ENCODE data around the gene KRTAP2-1. TPM values are rescaled to one million over a fixed set of nuclear protein-coding genes. Genes with fewer than 3 reads are reported as not detected.
A peak's percentile ranks its signal among the peaks of the same experiment; 100 is the strongest.

The KRTAP2-1 gene
- total and polyA plus RNA-seq, 2 of the 13 experiments (the other 11 are each of a cell fraction or from before 2014, with no cell fraction given), result not detected

DNA sequence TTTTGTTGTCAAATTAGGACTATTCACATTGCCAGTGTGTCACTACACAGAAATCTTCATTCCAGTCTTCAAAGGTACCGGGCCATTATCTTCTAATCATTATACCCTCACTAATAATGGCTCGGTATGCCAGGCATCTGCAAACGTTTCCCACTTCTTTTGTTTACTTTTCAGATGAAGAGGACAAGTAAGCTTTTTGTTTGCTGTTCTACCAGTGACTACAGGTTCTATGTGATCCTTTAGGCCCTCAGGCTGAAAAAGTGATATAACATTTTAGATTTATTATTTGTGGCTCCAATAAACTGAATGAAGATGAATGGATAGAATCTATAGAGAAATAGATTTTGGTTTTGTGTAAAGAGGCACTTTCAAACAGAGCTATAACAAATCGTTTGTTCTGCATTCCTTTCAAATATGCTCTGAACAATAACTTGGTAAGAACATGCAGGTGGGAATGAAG, 37.8 kb downstream of the KRTAP2-1 start (continued):
- TF ChIP-seq HNF4A (CRISPR knock-in tag; IDR thresholded peaks at IDR 0.05), result peak; percentile 44
- TF ChIP-seq ZNF430 (CRISPR knock-in tag; IDR thresholded peaks at IDR 0.05), result no peak
- TF ChIP-seq IKZF1 (IDR thresholded peaks at IDR 0.05), result no peak
- no peak for TF ChIP-seq ZNF564 (CRISPR knock-in tag; IDR thresholded peaks at IDR 0.05)
- no peak for TF ChIP-seq AKAP8 (CRISPR knock-in tag; IDR thresholded peaks at IDR 0.05)
- TF ChIP-seq TOPORS (CRISPR knock-in tag; IDR thresholded peaks at IDR 0.05), result no peak
- 0 out of 2 replicates have a peak, but pooled peaks have one; percentile 36 for TF ChIP-seq ZNF652 (CRISPR knock-in tag; IDR thresholded peaks at IDR 0.05; ENCODE audit: borderline replicate concordance, low read depth)
- no peak for TF ChIP-seq MTA1 (CRISPR knock-in tag; IDR thresholded peaks at IDR 0.05; ENCODE audit: borderline replicate concordance)
- no peak for TF ChIP-seq ATRX (CRISPR knock-in tag; IDR thresholded peaks at IDR 0.05; ENCODE audit: borderline replicate concordance)
- TF ChIP-seq UBTF (CRISPR knock-in tag; IDR thresholded peaks at IDR 0.05), result no peak
- peak; percentile 98 for TF ChIP-seq TBX2 (CRISPR knock-in tag; IDR thresholded peaks at IDR 0.05; ENCODE audit: borderline replicate concordance)
- TF ChIP-seq BRCA1 (CRISPR knock-in tag; IDR thresholded peaks at IDR 0.05), result no peak; the same call in 1 of the 2 replicates
- no peak for TF ChIP-seq TBP (CRISPR knock-in tag; IDR thresholded peaks at IDR 0.05)
- TF ChIP-seq, protein P1, sequence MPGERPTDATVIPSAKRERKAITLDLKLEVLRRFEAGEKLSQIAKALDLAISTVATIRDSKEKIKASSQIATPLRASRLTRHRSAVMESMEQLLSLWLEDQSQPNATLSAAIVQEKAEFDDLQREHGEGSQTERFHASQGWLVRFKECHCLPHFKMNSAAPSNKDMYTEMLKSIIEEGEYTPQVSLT (CRISPR knock-in tag; IDR thresholded peaks at IDR 0.05; ENCODE audit: borderline replicate concordance, low read depth), result no peak
- TF ChIP-seq, protein P2, sequence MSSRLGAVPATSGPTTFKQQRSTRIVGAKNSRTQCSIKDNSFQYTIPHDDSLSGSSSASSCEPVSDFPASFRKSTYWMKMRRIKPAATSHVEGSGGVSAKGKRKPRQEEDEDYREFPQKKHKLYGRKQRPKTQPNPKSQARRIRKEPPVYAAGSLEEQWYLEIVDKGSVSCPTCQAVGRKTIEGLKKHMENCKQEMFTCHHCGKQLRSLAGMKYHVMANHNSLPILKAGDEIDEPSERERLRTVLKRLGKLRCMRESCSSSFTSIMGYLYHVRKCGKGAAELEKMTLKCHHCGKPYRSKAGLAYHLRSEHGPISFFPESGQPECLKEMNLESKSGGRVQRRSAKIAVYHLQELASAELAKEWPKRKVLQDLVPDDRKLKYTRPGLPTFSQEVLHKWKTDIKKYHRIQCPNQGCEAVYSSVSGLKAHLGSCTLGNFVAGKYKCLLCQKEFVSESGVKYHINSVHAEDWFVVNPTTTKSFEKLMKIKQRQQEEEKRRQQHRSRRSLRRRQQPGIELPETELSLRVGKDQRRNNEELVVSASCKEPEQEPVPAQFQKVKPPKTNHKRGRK (CRISPR knock-in tag; IDR thresholded peaks at IDR 0.05), result no peak
- TF ChIP-seq ZNF225 (CRISPR knock-in tag; IDR thresholded peaks at IDR 0.05), result no peak
- no peak for TF ChIP-seq TRIM24 (CRISPR knock-in tag; IDR thresholded peaks at IDR 0.05)
- no peak for TF ChIP-seq ZNF281 (CRISPR knock-in tag; IDR thresholded peaks at IDR 0.05; ENCODE audit: borderline replicate concordance)
- TF ChIP-seq ATF6 (CRISPR knock-in tag; conservative IDR thresholded peaks at IDR 0.05), result no peak
- no peak for TF ChIP-seq ZNF775 (CRISPR knock-in tag; IDR thresholded peaks at IDR 0.05; ENCODE audit: borderline replicate concordance)
- TF ChIP-seq ETS1 (CRISPR knock-in tag; IDR thresholded peaks at IDR 0.05), result no peak

Measured in HepG2 (cell line).